PFSK-1 (cell line): Measurements from ENCODE around the gene SMIM45.
A peak's percentile ranks its signal among the peaks of the same experiment; 100 is the strongest.

ENCODE experiments used
- FOXP2 ChIP-seq: optimal IDR thresholded peaks from 2 replicates; pipeline ENCODE3; 2011; ENCODE audit warnings: borderline replicate concordance, control low read depth, inconsistent platforms; ENCODE audit not compliant: insufficient read depth; ENCODE audit errors: extremely low read length, extremely low read depth
- POLR2AphosphoS5 ChIP-seq: IDR thresholded peaks from 2 replicates; pipeline ENCODE4 v1.6.1; 2012; ENCODE audit warnings: low read depth, mild to moderate bottlenecking, control low read depth, low read length, moderate library complexity
- SIN3A ChIP-seq: IDR thresholded peaks from 2 replicates; pipeline ENCODE4 v1.6.1; 2012; ENCODE audit warnings: mild to moderate bottlenecking, low read length, moderate library complexity, borderline replicate concordance; ENCODE audit not compliant: insufficient read depth
- TAF1 ChIP-seq: IDR thresholded peaks from 2 replicates; pipeline ENCODE4 v1.6.1; 2012; ENCODE audit warnings: low read length, control low read depth, borderline replicate concordance; ENCODE audit not compliant: insufficient read depth
- TF ChIP-seq, protein P1 (sequence below), 2 experiments: IDR thresholded peaks; 2 replicates each; pipeline versions ENCODE4 v1.6.1 to v1.8.0; 2011 to 2012; ENCODE audit warnings: low read depth in 2 of 2, low read length in 2 of 2, control low read depth in 1 of 2, inconsistent platforms in 1 of 2, mild to moderate bottlenecking in 1 of 2, moderate library complexity in 1 of 2; ENCODE audit not compliant: insufficient read depth in 1 of 2

SMIM45 gene

DNA sequence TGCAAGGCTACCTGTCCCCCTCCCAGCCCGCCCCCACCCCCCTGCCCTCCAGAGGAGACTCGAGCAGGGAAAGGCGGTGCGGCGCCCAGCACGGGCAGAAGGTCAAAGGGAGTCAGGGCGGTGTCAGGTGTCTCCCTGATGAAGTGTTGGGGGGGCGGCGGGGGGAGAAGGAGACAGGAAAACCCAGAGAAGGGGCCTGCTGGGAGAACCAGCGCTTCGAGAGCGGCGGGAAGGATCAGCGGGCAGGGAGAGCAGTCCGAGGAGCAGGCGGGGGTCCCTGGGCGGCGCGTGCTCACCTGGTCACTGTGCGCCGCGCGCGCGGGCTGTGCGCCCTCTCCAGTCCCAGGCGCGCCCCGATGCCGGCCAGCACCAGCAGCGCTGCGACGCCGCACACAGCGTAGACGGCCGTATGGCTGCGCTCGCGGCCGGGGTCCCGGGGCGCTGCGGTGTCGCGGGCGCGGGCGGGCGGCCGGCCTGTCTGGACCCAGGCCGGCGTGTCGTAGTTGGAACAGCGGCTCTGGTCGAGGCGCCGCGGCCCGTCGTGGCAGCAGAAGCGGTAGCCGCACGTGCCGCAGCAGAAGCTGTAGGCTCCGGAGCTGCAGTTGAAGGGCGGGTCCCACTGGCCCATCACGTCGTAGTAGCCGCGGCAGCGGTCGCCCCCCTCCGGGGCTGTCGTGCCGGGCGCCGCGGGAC is 38.0 kb upstream of the SMIM45 start:
- TF ChIP-seq POLR2AphosphoS5 (no peak), SIN3A (no peak), FOXP2 (no peak), TAF1 (no peak)
- TF ChIP-seq, protein P1, sequence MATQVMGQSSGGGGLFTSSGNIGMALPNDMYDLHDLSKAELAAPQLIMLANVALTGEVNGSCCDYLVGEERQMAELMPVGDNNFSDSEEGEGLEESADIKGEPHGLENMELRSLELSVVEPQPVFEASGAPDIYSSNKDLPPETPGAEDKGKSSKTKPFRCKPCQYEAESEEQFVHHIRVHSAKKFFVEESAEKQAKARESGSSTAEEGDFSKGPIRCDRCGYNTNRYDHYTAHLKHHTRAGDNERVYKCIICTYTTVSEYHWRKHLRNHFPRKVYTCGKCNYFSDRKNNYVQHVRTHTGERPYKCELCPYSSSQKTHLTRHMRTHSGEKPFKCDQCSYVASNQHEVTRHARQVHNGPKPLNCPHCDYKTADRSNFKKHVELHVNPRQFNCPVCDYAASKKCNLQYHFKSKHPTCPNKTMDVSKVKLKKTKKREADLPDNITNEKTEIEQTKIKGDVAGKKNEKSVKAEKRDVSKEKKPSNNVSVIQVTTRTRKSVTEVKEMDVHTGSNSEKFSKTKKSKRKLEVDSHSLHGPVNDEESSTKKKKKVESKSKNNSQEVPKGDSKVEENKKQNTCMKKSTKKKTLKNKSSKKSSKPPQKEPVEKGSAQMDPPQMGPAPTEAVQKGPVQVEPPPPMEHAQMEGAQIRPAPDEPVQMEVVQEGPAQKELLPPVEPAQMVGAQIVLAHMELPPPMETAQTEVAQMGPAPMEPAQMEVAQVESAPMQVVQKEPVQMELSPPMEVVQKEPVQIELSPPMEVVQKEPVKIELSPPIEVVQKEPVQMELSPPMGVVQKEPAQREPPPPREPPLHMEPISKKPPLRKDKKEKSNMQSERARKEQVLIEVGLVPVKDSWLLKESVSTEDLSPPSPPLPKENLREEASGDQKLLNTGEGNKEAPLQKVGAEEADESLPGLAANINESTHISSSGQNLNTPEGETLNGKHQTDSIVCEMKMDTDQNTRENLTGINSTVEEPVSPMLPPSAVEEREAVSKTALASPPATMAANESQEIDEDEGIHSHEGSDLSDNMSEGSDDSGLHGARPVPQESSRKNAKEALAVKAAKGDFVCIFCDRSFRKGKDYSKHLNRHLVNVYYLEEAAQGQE (IDR thresholded peaks at IDR 0.05; ENCODE audit: insufficient read depth in 1 of 2, low read depth in 2 of 2, low read length in 2 of 2): no peak

GRCh38 chr22:41914611-41915034 is 37.3 kb upstream of the SMIM45 start:
- no peak for TF ChIP-seq FOXP2
- no peak for TF ChIP-seq TAF1

DNA sequence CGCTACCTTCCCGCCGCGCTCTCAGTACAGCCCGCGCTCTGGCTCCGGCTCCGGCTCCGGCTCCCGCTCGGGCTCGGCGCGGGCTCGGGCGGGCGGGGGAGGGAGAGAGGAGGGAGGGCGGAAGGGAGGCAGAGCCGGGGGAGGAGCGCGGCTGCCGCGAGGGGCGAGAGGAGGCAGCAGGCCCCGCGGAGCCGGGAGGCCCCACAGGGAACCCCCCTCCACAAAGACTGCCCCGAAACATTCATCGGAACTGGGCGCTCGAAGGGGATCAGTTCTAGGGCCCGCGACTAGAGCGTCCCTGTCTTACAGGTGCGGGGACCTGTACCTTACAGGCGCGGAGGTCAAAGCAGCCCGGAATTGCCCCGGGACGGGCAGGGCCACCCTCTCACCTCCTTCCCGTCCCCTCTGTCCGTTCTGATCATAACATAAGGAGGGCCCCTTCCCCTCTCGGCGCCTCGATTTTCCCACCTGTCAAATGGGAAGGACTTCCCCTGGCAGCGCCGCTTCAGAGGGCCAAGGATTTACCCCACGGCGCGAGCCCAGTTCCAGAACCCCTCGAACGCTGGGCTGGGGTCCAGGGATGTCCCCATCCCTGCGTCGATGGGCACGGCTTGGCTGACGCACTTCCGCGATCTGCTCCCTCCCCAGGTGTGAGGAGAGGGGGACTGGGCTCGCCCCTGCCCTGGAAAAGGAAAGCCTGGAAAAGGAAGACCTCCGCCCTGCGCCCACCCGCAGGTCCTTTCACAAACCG is 36.7 kb upstream of the SMIM45 start, which contains the start of gene SHISA8:
Gene SHISA8, minus strand, starts transcription at position 40 of the 751 bp plus-strand sequence. CDS start 407 bp downstream, outside the sequence.
- TF ChIP-seq, protein P1 (IDR thresholded peaks at IDR 0.05; ENCODE audit: insufficient read depth in 1 of 2, low read depth in 2 of 2, low read length in 2 of 2): no peak
- no peak for TF ChIP-seq TAF1
- peak; percentile 33 for TF ChIP-seq FOXP2
- TF ChIP-seq POLR2AphosphoS5: no peak

GRCh38 chr22:41915786-41916493 is 36.0 kb upstream of the SMIM45 start:
- no peak for TF ChIP-seq FOXP2
- no peak for TF ChIP-seq POLR2AphosphoS5
- TF ChIP-seq, protein P1 (IDR thresholded peaks at IDR 0.05; ENCODE audit: insufficient read depth in 1 of 2, low read depth in 2 of 2, low read length in 2 of 2): no peak
- TF ChIP-seq SIN3A: no peak
- no peak for TF ChIP-seq TAF1

- TF ChIP-seq SIN3A (no peak), TAF1 (no peak), FOXP2 (no peak), POLR2AphosphoS5 (no peak)
- TF ChIP-seq, protein P1 (IDR thresholded peaks at IDR 0.05; ENCODE audit: insufficient read depth in 1 of 2, low read depth in 2 of 2, low read length in 2 of 2): no peak
Measured at GRCh38 chr22:41916745-41917358, 35.1 kb upstream of the SMIM45 start.
